WTC11 (cell line): ENCODE data around the gene DACT3. TPM values are rescaled to one million over a fixed set of nuclear protein-coding genes. Genes with fewer than 3 reads are reported as not detected.

Experiments
- ATAC-seq: fragments of 200-7000 bp; cut with Tn5 transposase; 2 replicates; pipeline ENCODE4 v1.10.0; 2021; ENCODE audit warnings: mild to moderate bottlenecking, moderate library complexity
- CTCF ChIA-PET: fragments of 300-600 bp; sonication (Branson Sonifier 250); formaldehyde crosslinking; loops from one replicate; lab custom pipeline; 2021; ENCODE audit warnings: antibody characterized with exemption; lab: Charles Lee
- POLR2A ChIA-PET: fragments of 350-600 bp; sonication (Branson Sonifier 250); formaldehyde crosslinking; loops from one replicate; lab custom pipeline; 2021; ENCODE audit warnings: antibody characterized with exemption; lab: Charles Lee
- DNase-seq: peaks from one replicate; pipeline ENCODE4 v3.0.0; 2021; ENCODE audit warnings: low spot score
- H3K27ac Mint-ChIP-seq: 2 replicates; pipeline ENCODE4 v1.8.0; 2021; ENCODE audit warnings: mixed read lengths
- H3K27me3 Mint-ChIP-seq: 2 replicates; pipeline ENCODE4 v1.8.0; 2021; ENCODE audit warnings: low read depth, mild to moderate bottlenecking, moderate library complexity, mixed read lengths
- H3K36me3 Mint-ChIP-seq: 2 replicates; pipeline ENCODE4 v1.8.0; 2021; ENCODE audit warnings: mixed read lengths
- H3K4me1 Mint-ChIP-seq: 2 replicates; pipeline ENCODE4 v1.8.0; 2022; ENCODE audit warnings: mixed read lengths
- H3K4me3 Mint-ChIP-seq: 2 replicates; pipeline ENCODE4 v1.8.0; 2021; ENCODE audit warnings: mild to moderate bottlenecking, moderate library complexity, mixed read lengths
- H3K9me3 Mint-ChIP-seq: 2 replicates; pipeline ENCODE4 v1.8.0; 2021; ENCODE audit warnings: mixed read lengths
- ARID4B ChIP-seq: sonication (generic); formaldehyde crosslinking; IDR thresholded peaks from 2 replicates; pipeline ENCODE4 v1.8.0; 2023; ENCODE audit warnings: missing genetic modification reagents, mild to moderate bottlenecking, borderline replicate concordance
- ATF1 ChIP-seq: sonication (generic); formaldehyde crosslinking; IDR thresholded peaks from 2 replicates; pipeline ENCODE4 v1.8.1; 2023; ENCODE audit warnings: mild to moderate bottlenecking, moderate library complexity, missing genetic modification reagents
- ATF3 ChIP-seq: sonication (generic); formaldehyde crosslinking; conservative IDR thresholded peaks from 2 replicates; pipeline ENCODE4 v1.8.1; 2022; ENCODE audit warnings: mild to moderate bottlenecking, missing genetic modification reagents
- CBFB ChIP-seq: sonication (generic); formaldehyde crosslinking; IDR thresholded peaks from 2 replicates; pipeline ENCODE4 v1.8.1; 2022; ENCODE audit warnings: mild to moderate bottlenecking, low read depth, missing genetic modification reagents
- CREB1 ChIP-seq: sonication (generic); formaldehyde crosslinking; IDR thresholded peaks from 2 replicates; pipeline ENCODE4 v1.8.0; 2023; ENCODE audit warnings: mild to moderate bottlenecking, missing genetic modification reagents
- E2F1 ChIP-seq: sonication (generic); formaldehyde crosslinking; IDR thresholded peaks from 2 replicates; pipeline ENCODE4 v1.8.0; 2022; ENCODE audit warnings: mild to moderate bottlenecking, missing genetic modification reagents
- GRHL2 ChIP-seq: fragments of 250-450 bp; sonication (Bioruptor Pico); IDR thresholded peaks from 2 replicates; pipeline ENCODE4 v1.8.0; 2022; ENCODE audit warnings: mild to moderate bottlenecking, moderate library complexity; ENCODE audit not compliant: insufficient replicate concordance, severe bottlenecking
- HMGA2 ChIP-seq: fragments of 250-450 bp; sonication (Bioruptor Pico); IDR thresholded peaks from 2 replicates; pipeline ENCODE4 v1.4.0; 2021; ENCODE audit warnings: mild to moderate bottlenecking, moderate library complexity
- HMGXB4 ChIP-seq: sonication (generic); formaldehyde crosslinking; IDR thresholded peaks from 2 replicates; pipeline ENCODE4 v1.8.1; 2023; ENCODE audit warnings: mild to moderate bottlenecking, moderate library complexity, missing genetic modification reagents
- JUN ChIP-seq: sonication (generic); formaldehyde crosslinking; IDR thresholded peaks from 2 replicates; pipeline ENCODE4 v1.8.0; 2023; ENCODE audit warnings: mild to moderate bottlenecking, missing genetic modification reagents
- NFATC4 ChIP-seq: fragments of 250-450 bp; sonication (Bioruptor Pico); IDR thresholded peaks from 2 replicates; pipeline ENCODE4 v1.9.0; 2021; ENCODE audit warnings: mild to moderate bottlenecking
- PREB ChIP-seq: sonication (generic); formaldehyde crosslinking; IDR thresholded peaks from 2 replicates; pipeline ENCODE4 v1.8.1; 2022; ENCODE audit warnings: mild to moderate bottlenecking, missing genetic modification reagents, moderate library complexity, borderline replicate concordance
- TEAD4 ChIP-seq: sonication (generic); formaldehyde crosslinking; IDR thresholded peaks from 2 replicates; pipeline ENCODE4 v1.8.0; 2022; ENCODE audit warnings: mild to moderate bottlenecking, missing genetic modification reagents
- USF1 ChIP-seq: sonication (generic); formaldehyde crosslinking; IDR thresholded peaks from 2 replicates; pipeline ENCODE4 v1.8.0; 2022; ENCODE audit warnings: mild to moderate bottlenecking, missing genetic modification reagents
- ZNF219 ChIP-seq: sonication (generic); formaldehyde crosslinking; IDR thresholded peaks from 2 replicates; pipeline ENCODE4 v1.8.0; 2023; ENCODE audit warnings: missing genetic modification reagents, mild to moderate bottlenecking, borderline replicate concordance
- ZNF281 ChIP-seq: sonication (generic); formaldehyde crosslinking; IDR thresholded peaks from 2 replicates; pipeline ENCODE4 v1.8.0; 2023; ENCODE audit warnings: mild to moderate bottlenecking, missing genetic modification reagents
- ZNF396 ChIP-seq: fragments of 250-450 bp; sonication (Bioruptor Pico); IDR thresholded peaks from 2 replicates; pipeline ENCODE4 v1.8.0; 2021; ENCODE audit warnings: mild to moderate bottlenecking, moderate library complexity, borderline replicate concordance
- ZNF423 ChIP-seq: fragments of 250-450 bp; sonication (Bioruptor Pico); IDR thresholded peaks from 2 replicates; pipeline ENCODE4 v2.1.2; 2022; ENCODE audit warnings: mild to moderate bottlenecking, moderate library complexity
- total RNA-seq: library from RNA; stranded (reverse); gene quantifications from 3 replicates; pipeline ENCODE4 v1.2.3, GENCODE V29; 2021

Gene DACT3
- total RNA-seq, 1 experiment from 2014 or later, result 1.9 TPM

GRCh38 chr19:46609511-46610412 is 51.2 kb downstream of the DACT3 start:
- CTCF ChIA-PET, result interaction anchor here (1.5 to 13.2 kb wide), 3 partner anchors 9 to 53 kb away, joined by 4 to 484 read pairs (median 18); partner anchors contain the start of gene DACT3
- peak; percentile 9 for DNase-seq

GRCh38 chr19:46608581-46609345 is 52.2 kb downstream of the DACT3 start:
- H3K36me3 Mint-ChIP-seq, result peaks cover 35% of the 10 kb centered on the region
- H3K27ac Mint-ChIP-seq, result no peak overlapping the region
- ChIA-PET POLR2A (interaction anchor here (0.9 kb wide), 1 partner anchor 52 kb away, joined by 3 read pairs; the partner anchor contains the start of gene DACT3), CTCF (interaction anchor here (4.9 kb wide), 1 partner anchor 9 kb away, joined by 26 read pairs; no protein-coding TSS in a partner anchor)
- TF ChIP-seq JUN (CRISPR knock-in tag) (no peak), HMGA2 (CRISPR knock-in tag) (no peak), TEAD4 (CRISPR knock-in tag) (no peak), CREB1 (CRISPR knock-in tag) (no peak), ATF1 (CRISPR knock-in tag) (no peak), USF1 (CRISPR knock-in tag) (no peak), ZNF219 (CRISPR knock-in tag) (no peak), ZNF281 (CRISPR knock-in tag) (no peak), HMGXB4 (CRISPR knock-in tag) (no peak), ZNF423 (CRISPR knock-in tag) (no peak), E2F1 (CRISPR knock-in tag) (no peak), ZNF396 (CRISPR knock-in tag) (no peak), CBFB (CRISPR knock-in tag) (no peak), NFATC4 (CRISPR knock-in tag) (no peak), GRHL2 (CRISPR knock-in tag) (no peak), ARID4B (CRISPR knock-in tag) (no peak), PREB (CRISPR knock-in tag) (no peak)
- H3K4me3 Mint-ChIP-seq, result no peak overlapping the region
- no peak for ATAC-seq
- no peaks in the 10 kb centered on the region for H3K9me3 Mint-ChIP-seq
- DNase-seq, result peak; percentile 4
- peaks cover 5% of the 10 kb centered on the region for H3K4me1 Mint-ChIP-seq
- no peaks in the 10 kb centered on the region; the same call in 1 of the 2 replicates for H3K27me3 Mint-ChIP-seq

More at GRCh38 chr19:46609511-46610412, 51.2 kb downstream of the DACT3 start:
- H3K9me3 Mint-ChIP-seq, result no peaks in the 10 kb centered on the region
- H3K4me1 Mint-ChIP-seq, result peaks cover 6% of the 10 kb centered on the region
- no peak overlapping the region for H3K4me3 Mint-ChIP-seq
- no peak for ATAC-seq
- H3K36me3 Mint-ChIP-seq, result peaks cover 35% of the 10 kb centered on the region
- H3K27ac Mint-ChIP-seq, result no peak overlapping the region; the same call in 1 of the 2 replicates
- no peak for TF ChIP-seq ATF3 (CRISPR knock-in tag)
- H3K27me3 Mint-ChIP-seq, result no peaks in the 10 kb centered on the region; the same call in 1 of the 2 replicates
- POLR2A ChIA-PET, result interaction anchor here (0.9 to 1.9 kb wide), 2 partner anchors 9 to 52 kb away, joined by 4 to 6 read pairs; partner anchors contain the start of genes CALM3 and DACT3
